ENCODE data around the gene MYMK. TPM values are rescaled to one million over a fixed set of nuclear protein-coding genes. Genes with fewer than 3 reads are reported as not detected.

Gene MYMK
- total RNA-seq, 1 experiment from 2014 or later: not detected

DNA sequence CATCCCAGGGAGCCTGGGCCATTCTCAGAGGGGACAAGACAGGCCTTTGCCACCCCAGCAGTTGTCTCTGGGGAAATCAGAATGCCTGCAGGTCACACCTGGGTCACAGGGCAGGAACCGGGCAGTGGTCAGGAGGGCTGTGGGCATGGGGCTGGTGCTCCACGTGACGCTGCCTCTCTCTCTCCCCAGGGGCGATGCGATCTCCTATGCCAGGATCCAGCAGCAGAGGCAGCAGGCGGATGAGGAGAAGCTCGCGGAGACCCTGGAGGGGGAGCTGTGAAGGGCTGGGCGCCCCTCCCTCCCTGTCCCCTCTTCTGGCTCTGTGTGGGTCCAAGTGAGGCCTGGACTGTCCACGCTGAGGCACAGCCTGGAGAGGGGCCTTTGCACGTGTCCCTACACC is 56.4 kb downstream of the MYMK start:
- no TSS peak for BruUV-seq (replicated peaks)
- Histone ChIP-seq H3K4me1 (ENCODE audit: control insufficient read depth in 1 of 2, insufficient read depth in 2 of 2, low read length in 2 of 2) (no peaks in the 10 kb centered on the region), H4K20me1 (ENCODE audit: insufficient read depth) (no peaks in the 10 kb centered on the region), H2AFZ (ENCODE audit: low read depth, low read length, poor library complexity, severe bottlenecking) (no peak overlapping the region), H3K79me2 (ENCODE audit: insufficient read depth, low read length) (no peaks in the 10 kb centered on the region), H3K27ac (ENCODE audit: low read depth, low read length) (no peak overlapping the region), H3K9me3 (ENCODE audit: control insufficient read depth in 1 of 2, insufficient read depth in 1 of 2, low read depth in 1 of 2, low read length in 2 of 2) (no peaks in the 10 kb centered on the region), H3K4me2 (ENCODE audit: low read length) (no peak overlapping the region), H3K9me2 (ENCODE audit: insufficient read depth) (no peaks in the 10 kb centered on the region), H3K27me3 (ENCODE audit: insufficient read depth, low read length) (no peaks in the 10 kb centered on the region), H3K9ac (ENCODE audit: low read length) (no peak overlapping the region), H3K4me3 (replicated peaks in 1 of 2; ENCODE audit: low read depth in 1 of 2, low read length in 2 of 2) (no peak overlapping the region), H3K36me3 (ENCODE audit: control insufficient read depth in 1 of 2, insufficient read depth in 2 of 2, low read length in 2 of 2) (no peaks in the 10 kb centered on the region)
- ChIA-PET CTCF (no interaction called here), POLR2A (no interaction called here), RAD21 (ENCODE audit: low non-redundant PET in 1 of 2, low total read pairs in 2 of 2, uncharacterized antibody in 2 of 2, unreplicated experiment in 2 of 2) (no interaction called here)
- intact Hi-C loops (cut with micrococcal nuclease): no loop called here
- DNase-seq (ENCODE audit: low read depth, low spot score): no peak
- TF ChIP-seq EZH2phosphoT487 (IDR thresholded peaks at IDR 0.05; ENCODE audit: borderline replicate concordance) (no peak), FOSL1 (IDR thresholded peaks at IDR 0.05; ENCODE audit: low read depth) (no peak), ELF1 (IDR thresholded peaks at IDR 0.05; ENCODE audit: borderline replicate concordance, low read depth) (no peak), SRF (IDR thresholded peaks at IDR 0.05; ENCODE audit: low read depth) (no peak), ZFX (IDR thresholded peaks at IDR 0.05) (no peak), POLR2AphosphoS5 (IDR thresholded peaks at IDR 0.05; ENCODE audit: low read depth, low read length) (no peak), TCF7L2 (IDR thresholded peaks at IDR 0.05; ENCODE audit: borderline replicate concordance, extremely low read depth, insufficient read depth, insufficient read length) (no peak), ZNF274 (IDR thresholded peaks at IDR 0.05; ENCODE audit: low read depth, low read length) (no peak), CEBPB (IDR thresholded peaks at IDR 0.05; ENCODE audit: low read depth) (no peak), YY1 (IDR thresholded peaks at IDR 0.05; ENCODE audit: extremely low read depth, insufficient replicate concordance, low read depth, low read length) (no peak), RAD21 (IDR thresholded peaks at IDR 0.05; ENCODE audit: low read depth) (no peak), CBX3 (IDR thresholded peaks at IDR 0.05; ENCODE audit: low read depth) (no peak), JUND (IDR thresholded peaks at IDR 0.05) (no peak), SIN3A (IDR thresholded peaks at IDR 0.05; ENCODE audit: low read depth) (no peak), SP1 (IDR thresholded peaks at IDR 0.05; ENCODE audit: low read depth) (no peak), EZH2 (IDR thresholded peaks at IDR 0.05) (no peak)
- TF ChIP-seq, protein P1, sequence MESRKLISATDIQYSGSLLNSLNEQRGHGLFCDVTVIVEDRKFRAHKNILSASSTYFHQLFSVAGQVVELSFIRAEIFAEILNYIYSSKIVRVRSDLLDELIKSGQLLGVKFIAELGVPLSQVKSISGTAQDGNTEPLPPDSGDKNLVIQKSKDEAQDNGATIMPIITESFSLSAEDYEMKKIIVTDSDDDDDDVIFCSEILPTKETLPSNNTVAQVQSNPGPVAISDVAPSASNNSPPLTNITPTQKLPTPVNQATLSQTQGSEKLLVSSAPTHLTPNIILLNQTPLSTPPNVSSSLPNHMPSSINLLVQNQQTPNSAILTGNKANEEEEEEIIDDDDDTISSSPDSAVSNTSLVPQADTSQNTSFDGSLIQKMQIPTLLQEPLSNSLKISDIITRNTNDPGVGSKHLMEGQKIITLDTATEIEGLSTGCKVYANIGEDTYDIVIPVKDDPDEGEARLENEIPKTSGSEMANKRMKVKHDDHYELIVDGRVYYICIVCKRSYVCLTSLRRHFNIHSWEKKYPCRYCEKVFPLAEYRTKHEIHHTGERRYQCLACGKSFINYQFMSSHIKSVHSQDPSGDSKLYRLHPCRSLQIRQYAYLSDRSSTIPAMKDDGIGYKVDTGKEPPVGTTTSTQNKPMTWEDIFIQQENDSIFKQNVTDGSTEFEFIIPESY (IDR thresholded peaks at IDR 0.05; ENCODE audit: extremely low read depth, insufficient replicate concordance, low read length): no peak
- TF ChIP-seq, protein P2, sequence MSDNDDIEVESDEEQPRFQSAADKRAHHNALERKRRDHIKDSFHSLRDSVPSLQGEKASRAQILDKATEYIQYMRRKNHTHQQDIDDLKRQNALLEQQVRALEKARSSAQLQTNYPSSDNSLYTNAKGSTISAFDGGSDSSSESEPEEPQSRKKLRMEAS (IDR thresholded peaks at IDR 0.05): no peak
- TF ChIP-seq, protein P3, sequence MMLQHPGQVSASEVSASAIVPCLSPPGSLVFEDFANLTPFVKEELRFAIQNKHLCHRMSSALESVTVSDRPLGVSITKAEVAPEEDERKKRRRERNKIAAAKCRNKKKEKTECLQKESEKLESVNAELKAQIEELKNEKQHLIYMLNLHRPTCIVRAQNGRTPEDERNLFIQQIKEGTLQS (IDR thresholded peaks at IDR 0.05): no peak
- TF ChIP-seq, protein P4, sequence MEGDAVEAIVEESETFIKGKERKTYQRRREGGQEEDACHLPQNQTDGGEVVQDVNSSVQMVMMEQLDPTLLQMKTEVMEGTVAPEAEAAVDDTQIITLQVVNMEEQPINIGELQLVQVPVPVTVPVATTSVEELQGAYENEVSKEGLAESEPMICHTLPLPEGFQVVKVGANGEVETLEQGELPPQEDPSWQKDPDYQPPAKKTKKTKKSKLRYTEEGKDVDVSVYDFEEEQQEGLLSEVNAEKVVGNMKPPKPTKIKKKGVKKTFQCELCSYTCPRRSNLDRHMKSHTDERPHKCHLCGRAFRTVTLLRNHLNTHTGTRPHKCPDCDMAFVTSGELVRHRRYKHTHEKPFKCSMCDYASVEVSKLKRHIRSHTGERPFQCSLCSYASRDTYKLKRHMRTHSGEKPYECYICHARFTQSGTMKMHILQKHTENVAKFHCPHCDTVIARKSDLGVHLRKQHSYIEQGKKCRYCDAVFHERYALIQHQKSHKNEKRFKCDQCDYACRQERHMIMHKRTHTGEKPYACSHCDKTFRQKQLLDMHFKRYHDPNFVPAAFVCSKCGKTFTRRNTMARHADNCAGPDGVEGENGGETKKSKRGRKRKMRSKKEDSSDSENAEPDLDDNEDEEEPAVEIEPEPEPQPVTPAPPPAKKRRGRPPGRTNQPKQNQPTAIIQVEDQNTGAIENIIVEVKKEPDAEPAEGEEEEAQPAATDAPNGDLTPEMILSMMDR (IDR thresholded peaks at IDR 0.05 in 2 of 3, conservative IDR thresholded peaks at IDR 0.05 in 1 of 3; ENCODE audit: borderline replicate concordance in 1 of 3, insufficient read depth in 1 of 3, low read depth in 2 of 3, low read length in 2 of 3): no peak
- no peak for ATAC-seq

All from HCT116 (cell line).